HepG2 (cell line): ENCODE data around the gene MDP1. TPM values are rescaled to one million over a fixed set of nuclear protein-coding genes. Genes with fewer than 3 reads are reported as not detected.

Experiments
- CBFB ChIP-seq: sonication (generic); formaldehyde crosslinking; IDR thresholded peaks from 2 replicates; pipeline ENCODE4 v1.4.0; 2020; ENCODE audit warnings: missing genetic modification reagents
- HDAC6 ChIP-seq: fragments of 200-600 bp; sonication (generic); IDR thresholded peaks from 2 replicates; pipeline ENCODE4 v1.7.0; 2017; ENCODE audit warnings: mild to moderate bottlenecking, antibody characterized with exemption, low read length, low read depth
- HIVEP1 ChIP-seq: sonication (generic); formaldehyde crosslinking; IDR thresholded peaks from 2 replicates; pipeline ENCODE4 v1.4.0; 2020; ENCODE audit warnings: mild to moderate bottlenecking, missing genetic modification reagents
- IKZF4 ChIP-seq: sonication (generic); formaldehyde crosslinking; IDR thresholded peaks from 2 replicates; pipeline ENCODE4 v1.5.1; 2020; ENCODE audit warnings: borderline replicate concordance, mild to moderate bottlenecking, low read depth, missing genetic modification reagents; ENCODE audit errors: not compliant biosample characterization
- KLF9 ChIP-seq: IDR thresholded peaks from 2 replicates; pipeline ENCODE4 v1.6.1; 2016; ENCODE audit warnings: low read depth
- NCOR1 ChIP-seq: fragments of 200-600 bp; sonication (generic); IDR thresholded peaks from 2 replicates; pipeline ENCODE4 v1.7.0; 2017; ENCODE audit warnings: antibody characterized with exemption, low read length, borderline replicate concordance
- NFKBIZ ChIP-seq: IDR thresholded peaks from 2 replicates; pipeline ENCODE4 v1.6.1; 2018; ENCODE audit warnings: missing genetic modification reagents, missing compliant biosample characterization
- NR2F6 ChIP-seq, 2 experiments: IDR thresholded peaks; 2 replicates each; pipeline ENCODE4 v1.6.1; 2016; ENCODE audit warnings: antibody characterized with exemption in 1 of 2, mild to moderate bottlenecking in 1 of 2
- PRDM10 ChIP-seq: sonication (generic); formaldehyde crosslinking; IDR thresholded peaks from 2 replicates; pipeline ENCODE4 v1.4.0; 2020; ENCODE audit warnings: low read depth, missing genetic modification reagents
- SAFB2 ChIP-seq: sonication (generic); formaldehyde crosslinking; IDR thresholded peaks from 2 replicates; pipeline ENCODE4 v1.5.1; 2020; ENCODE audit warnings: missing genetic modification reagents, low read depth, mild to moderate bottlenecking, borderline replicate concordance
- SIN3B ChIP-seq: fragments of 150-350 bp; IDR thresholded peaks from 2 replicates; pipeline ENCODE4 v1.6.1; 2014; ENCODE audit warnings: low read length
- SUZ12 ChIP-seq: fragments of 150-350 bp; IDR thresholded peaks from 2 replicates; pipeline ENCODE4 v1.6.1; 2014; ENCODE audit warnings: low read depth, low read length
- ZMYM4 ChIP-seq: sonication (generic); formaldehyde crosslinking; IDR thresholded peaks from 2 replicates; pipeline ENCODE4 v1.8.1; 2023; ENCODE audit warnings: mild to moderate bottlenecking, missing genetic modification reagents
- ZNF496 ChIP-seq: sonication (generic); formaldehyde crosslinking; IDR thresholded peaks from 2 replicates; pipeline ENCODE4 v1.8.1; 2023; ENCODE audit warnings: mild to moderate bottlenecking, moderate library complexity, missing genetic modification reagents; ENCODE audit not compliant: insufficient replicate concordance
- ZNF501 ChIP-seq: sonication (generic); formaldehyde crosslinking; IDR thresholded peaks from 2 replicates; pipeline ENCODE4 v1.5.1; 2020; ENCODE audit warnings: mild to moderate bottlenecking, moderate library complexity, missing genetic modification reagents
- ZNF550 ChIP-seq: sonication (generic); formaldehyde crosslinking; IDR thresholded peaks from 2 replicates; pipeline ENCODE4 v1.4.0; 2020; ENCODE audit warnings: mild to moderate bottlenecking, missing genetic modification reagents, borderline replicate concordance
- ZNF552 ChIP-seq: sonication (generic); formaldehyde crosslinking; IDR thresholded peaks from 2 replicates; pipeline ENCODE4 v1.9.0; 2022; ENCODE audit warnings: missing genetic modification reagents, mild to moderate bottlenecking, borderline replicate concordance
- ZNF709 ChIP-seq: sonication (generic); formaldehyde crosslinking; IDR thresholded peaks from 2 replicates; pipeline ENCODE4 v1.5.0; 2020; ENCODE audit warnings: mild to moderate bottlenecking, missing genetic modification reagents
- ZNF747 ChIP-seq: sonication (generic); formaldehyde crosslinking; IDR thresholded peaks from 2 replicates; pipeline ENCODE4 v1.8.1; 2023; ENCODE audit warnings: missing genetic modification reagents, mild to moderate bottlenecking, borderline replicate concordance
- ZSCAN31 ChIP-seq: sonication (generic); formaldehyde crosslinking; IDR thresholded peaks from 2 replicates; pipeline ENCODE4 v1.5.0; 2020; ENCODE audit warnings: low read depth, mild to moderate bottlenecking, missing genetic modification reagents
- polyA plus RNA-seq, 8 experiments: library from polyadenylated mRNA; depleted of rRNA in 3 of 8; stranded (reverse) in 7 of 8; unstranded in 1 of 8; fragments of >200 nt; fragmentation: Illumina TruSeq in 4 of 8; extraction: Trizol in 4 of 8; gene quantifications; 2 replicates each; pipeline versions ENCODE4 v1.2.1 to v1.2.3, GENCODE V29; 2011 to 2016; ENCODE audit warnings: low read depth in 4 of 8, missing spikeins in 1 of 8, mixed read lengths in 1 of 8; ENCODE audit not compliant: insufficient read depth in 1 of 8
- total RNA-seq, 5 experiments: library from RNA; depleted of rRNA; stranded (reverse); fragments of >200 nt; fragmentation: Illumina TruSeq; extraction: Trizol; gene quantifications; 2 replicates each; pipeline ENCODE4 v1.2.3, GENCODE V29; 2016; ENCODE audit warnings: low read depth in 1 of 5
- TF ChIP-seq, protein P1 (sequence below): sonication (generic); formaldehyde crosslinking; IDR thresholded peaks from 2 replicates; pipeline ENCODE4 v1.4.0; 2020; ENCODE audit warnings: mild to moderate bottlenecking, missing genetic modification reagents
- TF ChIP-seq, protein P2 (sequence below): IDR thresholded peaks from 2 replicates; pipeline ENCODE4 v1.6.1; 2016; ENCODE audit warnings: missing compliant biosample characterization, missing genetic modification reagents, borderline replicate concordance

Gene MDP1
- total and polyA plus RNA-seq, 2 of the 13 experiments (the other 11 are each of a cell fraction or from before 2014, with no cell fraction given) = 44.1 to 48.7 TPM

GRCh38 chr14:24243336-24243836 lies 27.5 kb upstream of the MDP1 start (continued):
- TF ChIP-seq ZNF496 (CRISPR knock-in tag) = no peak
- no peak for TF ChIP-seq ZSCAN31 (CRISPR knock-in tag)
- no peak for TF ChIP-seq ZNF501 (CRISPR knock-in tag)
- no peak for TF ChIP-seq KLF9
- no peak for TF ChIP-seq NCOR1
- TF ChIP-seq, protein P1, sequence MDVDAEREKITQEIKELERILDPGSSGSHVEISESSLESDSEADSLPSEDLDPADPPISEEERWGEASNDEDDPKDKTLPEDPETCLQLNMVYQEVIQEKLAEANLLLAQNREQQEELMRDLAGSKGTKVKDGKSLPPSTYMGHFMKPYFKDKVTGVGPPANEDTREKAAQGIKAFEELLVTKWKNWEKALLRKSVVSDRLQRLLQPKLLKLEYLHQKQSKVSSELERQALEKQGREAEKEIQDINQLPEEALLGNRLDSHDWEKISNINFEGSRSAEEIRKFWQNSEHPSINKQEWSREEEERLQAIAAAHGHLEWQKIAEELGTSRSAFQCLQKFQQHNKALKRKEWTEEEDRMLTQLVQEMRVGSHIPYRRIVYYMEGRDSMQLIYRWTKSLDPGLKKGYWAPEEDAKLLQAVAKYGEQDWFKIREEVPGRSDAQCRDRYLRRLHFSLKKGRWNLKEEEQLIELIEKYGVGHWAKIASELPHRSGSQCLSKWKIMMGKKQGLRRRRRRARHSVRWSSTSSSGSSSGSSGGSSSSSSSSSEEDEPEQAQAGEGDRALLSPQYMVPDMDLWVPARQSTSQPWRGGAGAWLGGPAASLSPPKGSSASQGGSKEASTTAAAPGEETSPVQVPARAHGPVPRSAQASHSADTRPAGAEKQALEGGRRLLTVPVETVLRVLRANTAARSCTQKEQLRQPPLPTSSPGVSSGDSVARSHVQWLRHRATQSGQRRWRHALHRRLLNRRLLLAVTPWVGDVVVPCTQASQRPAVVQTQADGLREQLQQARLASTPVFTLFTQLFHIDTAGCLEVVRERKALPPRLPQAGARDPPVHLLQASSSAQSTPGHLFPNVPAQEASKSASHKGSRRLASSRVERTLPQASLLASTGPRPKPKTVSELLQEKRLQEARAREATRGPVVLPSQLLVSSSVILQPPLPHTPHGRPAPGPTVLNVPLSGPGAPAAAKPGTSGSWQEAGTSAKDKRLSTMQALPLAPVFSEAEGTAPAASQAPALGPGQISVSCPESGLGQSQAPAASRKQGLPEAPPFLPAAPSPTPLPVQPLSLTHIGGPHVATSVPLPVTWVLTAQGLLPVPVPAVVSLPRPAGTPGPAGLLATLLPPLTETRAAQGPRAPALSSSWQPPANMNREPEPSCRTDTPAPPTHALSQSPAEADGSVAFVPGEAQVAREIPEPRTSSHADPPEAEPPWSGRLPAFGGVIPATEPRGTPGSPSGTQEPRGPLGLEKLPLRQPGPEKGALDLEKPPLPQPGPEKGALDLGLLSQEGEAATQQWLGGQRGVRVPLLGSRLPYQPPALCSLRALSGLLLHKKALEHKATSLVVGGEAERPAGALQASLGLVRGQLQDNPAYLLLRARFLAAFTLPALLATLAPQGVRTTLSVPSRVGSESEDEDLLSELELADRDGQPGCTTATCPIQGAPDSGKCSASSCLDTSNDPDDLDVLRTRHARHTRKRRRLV (CRISPR knock-in tag) = no peak
- TF ChIP-seq HDAC6 = no peak
- no peak for TF ChIP-seq ZNF747 (CRISPR knock-in tag)
- no peak for TF ChIP-seq SUZ12
- TF ChIP-seq HIVEP1 = no peak
- no peak for TF ChIP-seq NFKBIZ (CRISPR knock-in tag)
- TF ChIP-seq ZNF550 (CRISPR knock-in tag) = no peak
- TF ChIP-seq SAFB2 (CRISPR knock-in tag) = no peak
- TF ChIP-seq, protein P2, sequence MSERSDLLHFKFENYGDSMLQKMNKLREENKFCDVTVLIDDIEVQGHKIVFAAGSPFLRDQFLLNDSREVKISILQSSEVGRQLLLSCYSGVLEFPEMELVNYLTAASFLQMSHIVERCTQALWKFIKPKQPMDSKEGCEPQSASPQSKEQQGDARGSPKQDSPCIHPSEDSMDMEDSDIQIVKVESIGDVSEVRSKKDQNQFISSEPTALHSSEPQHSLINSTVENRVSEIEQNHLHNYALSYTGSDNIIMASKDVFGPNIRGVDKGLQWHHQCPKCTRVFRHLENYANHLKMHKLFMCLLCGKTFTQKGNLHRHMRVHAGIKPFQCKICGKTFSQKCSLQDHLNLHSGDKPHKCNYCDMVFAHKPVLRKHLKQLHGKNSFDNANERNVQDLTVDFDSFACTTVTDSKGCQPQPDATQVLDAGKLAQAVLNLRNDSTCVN (CRISPR knock-in tag) = no peak
- TF ChIP-seq IKZF4 (CRISPR knock-in tag) = no peak
- TF ChIP-seq ZNF709 (CRISPR knock-in tag) = no peak
- no peak for TF ChIP-seq ZNF552 (CRISPR knock-in tag)
- TF ChIP-seq NR2F6 (IDR thresholded peaks at IDR 0.05) = no peak
- no peak; the same call in 1 of the 2 replicates for TF ChIP-seq NR2F6 (CRISPR knock-in tag; IDR thresholded peaks at IDR 0.05)
- TF ChIP-seq SIN3B = no peak
- no peak for TF ChIP-seq CBFB (CRISPR knock-in tag)
- no peak for TF ChIP-seq ZMYM4 (CRISPR knock-in tag)
- no peak for TF ChIP-seq PRDM10 (CRISPR knock-in tag)
